HEK293 (cell line): ENCODE data around the gene KSR1.

Experiments
- CTCF ChIA-PET: fragments of 350-600 bp; formaldehyde crosslinking; extraction: SDS; loops from one replicate; lab custom pipeline; 2021; ENCODE audit warnings: antibody characterized with exemption; lab: Yijun Ruan, JAX
- POLR2A ChIA-PET: fragments of 300-600 bp; formaldehyde crosslinking; extraction: SDS; loops from one replicate; lab custom pipeline; 2020; ENCODE audit warnings: antibody characterized with exemption, inconsistent platforms; lab: Yijun Ruan, JAX
- H3K27ac ChIP-seq: fragments of 200-500 bp; sonication (Bioruptor generic); 2 replicates; pipeline ENCODE4 v1.5.1; 2014; ENCODE audit warnings: low read depth, low read length, control low read depth, inconsistent platforms; ENCODE audit errors: extremely low read depth
- H3K36me3 ChIP-seq, 2 experiments: fragments of 200-500 bp in 1 of 2; sonication (Bioruptor generic) in 1 of 2; 1 replicate in 1 of 2; 2 replicates in 1 of 2; pipeline ENCODE4 v1.5.1; 2014 to 2017; ENCODE audit warnings: inconsistent platforms in 2 of 2, low read length in 2 of 2; ENCODE audit not compliant: control insufficient read depth in 2 of 2, insufficient read depth in 1 of 2
- H3K4me1 ChIP-seq: fragments of 200-500 bp; sonication (Bioruptor generic); 2 replicates; pipeline ENCODE4 v1.5.1; 2014; ENCODE audit warnings: mild to moderate bottlenecking, low read length, inconsistent platforms; ENCODE audit not compliant: control insufficient read depth, insufficient read depth
- H3K4me3 ChIP-seq: 2 replicates; pipeline ENCODE4 v1.5.1; 2011; ENCODE audit warnings: low read depth, mild to moderate bottlenecking, control low read depth, low read length, moderate library complexity
- H3K9me3 ChIP-seq: fragments of 200-500 bp; sonication (Bioruptor generic); 2 replicates; pipeline ENCODE4 v1.5.1; 2014; ENCODE audit warnings: low read depth, low read length, inconsistent platforms; ENCODE audit not compliant: control insufficient read depth, insufficient read depth
- GLIS1 ChIP-seq: fragments of 450-650 bp; formaldehyde crosslinking; IDR thresholded peaks from 2 replicates; pipeline ENCODE4 v1.5.1; 2016; ENCODE audit warnings: missing biosample characterization, missing genetic modification characterization
- KLF8 ChIP-seq: fragments of 450-650 bp; formaldehyde crosslinking; IDR thresholded peaks from 2 replicates; pipeline ENCODE4 v1.5.1; 2016; ENCODE audit warnings: missing biosample characterization, missing genetic modification characterization
- MEIS1 ChIP-seq: sonication (generic); formaldehyde crosslinking; IDR thresholded peaks from 2 replicates; pipeline ENCODE4 v1.8.1; 2022; ENCODE audit warnings: missing genetic modification reagents, mild to moderate bottlenecking, borderline replicate concordance
- MYNN ChIP-seq: fragments of 450-650 bp; formaldehyde crosslinking; IDR thresholded peaks from 2 replicates; pipeline ENCODE4 v1.5.1; 2016; ENCODE audit warnings: missing biosample characterization, missing genetic modification characterization, borderline replicate concordance
- PRDM2 ChIP-seq: fragments of 450-650 bp; formaldehyde crosslinking; IDR thresholded peaks from 2 replicates; pipeline ENCODE4 v1.5.1; 2016; ENCODE audit warnings: missing biosample characterization, missing genetic modification characterization, borderline replicate concordance
- SCRT1 ChIP-seq: fragments of 450-650 bp; formaldehyde crosslinking; IDR thresholded peaks from 2 replicates; pipeline ENCODE4 v1.5.1; 2016; ENCODE audit warnings: missing biosample characterization, missing genetic modification characterization, borderline replicate concordance
- ZBTB21 ChIP-seq: fragments of 450-650 bp; formaldehyde crosslinking; IDR thresholded peaks from 2 replicates; pipeline ENCODE4 v1.5.1; 2017; ENCODE audit warnings: missing biosample characterization, missing genetic modification characterization
- ZBTB8A ChIP-seq: fragments of 450-650 bp; formaldehyde crosslinking; IDR thresholded peaks from 2 replicates; pipeline ENCODE4 v1.5.1; 2016; ENCODE audit warnings: missing biosample characterization, missing genetic modification characterization
- ZNF157 ChIP-seq: fragments of 450-650 bp; formaldehyde crosslinking; IDR thresholded peaks from 2 replicates; pipeline ENCODE4 v1.5.1; 2016; ENCODE audit warnings: missing biosample characterization, missing genetic modification characterization
- ZNF354C ChIP-seq: fragments of 450-650 bp; formaldehyde crosslinking; IDR thresholded peaks from 2 replicates; pipeline ENCODE4 v1.5.1; 2016; ENCODE audit warnings: missing biosample characterization, missing genetic modification characterization, low read depth, borderline replicate concordance
- ZNF37A ChIP-seq: fragments of 450-650 bp; IDR thresholded peaks from 2 replicates; pipeline ENCODE4 v1.5.1; 2018; ENCODE audit warnings: missing biosample characterization, missing genetic modification characterization
- ZNF473 ChIP-seq: fragments of 450-650 bp; formaldehyde crosslinking; IDR thresholded peaks from 2 replicates; pipeline ENCODE4 v1.5.1; 2017; ENCODE audit warnings: missing biosample characterization, missing genetic modification characterization
- ZNF510 ChIP-seq: fragments of 450-650 bp; formaldehyde crosslinking; IDR thresholded peaks from 2 replicates; pipeline ENCODE4 v1.5.1; 2018; ENCODE audit warnings: mild to moderate bottlenecking, missing genetic modification characterization, missing biosample characterization; ENCODE audit not compliant: insufficient replicate concordance
- ZNF514 ChIP-seq: fragments of 450-650 bp; formaldehyde crosslinking; IDR thresholded peaks from 2 replicates; pipeline ENCODE4 v1.5.1; 2016; ENCODE audit warnings: missing biosample characterization, missing genetic modification characterization
- TF ChIP-seq, protein P1 (sequence below): sonication (generic); formaldehyde crosslinking; IDR thresholded peaks from 2 replicates; pipeline ENCODE4 v1.8.1; 2022; ENCODE audit warnings: mild to moderate bottlenecking, moderate library complexity, missing genetic modification reagents
- TF ChIP-seq, protein P2 (sequence below): fragments of 450-650 bp; formaldehyde crosslinking; IDR thresholded peaks from 2 replicates; pipeline ENCODE4 v1.5.1; 2017; ENCODE audit warnings: missing biosample characterization, missing genetic modification characterization

Gene KSR1

GRCh38 chr17:27496437-27496943 is 40.2 kb downstream of the KSR1 start (continued):
- no peak for TF ChIP-seq PRDM2 (tag by site-specific recombination)
- no peak for TF ChIP-seq ZNF37A (tag by site-specific recombination)
- no peak for TF ChIP-seq MEIS1 (CRISPR knock-in tag)
- no peak for TF ChIP-seq ZNF157 (tag by site-specific recombination)
- TF ChIP-seq ZNF514 (tag by site-specific recombination) = no peak
- TF ChIP-seq GLIS1 (tag by site-specific recombination) = no peak
- TF ChIP-seq, protein P1, sequence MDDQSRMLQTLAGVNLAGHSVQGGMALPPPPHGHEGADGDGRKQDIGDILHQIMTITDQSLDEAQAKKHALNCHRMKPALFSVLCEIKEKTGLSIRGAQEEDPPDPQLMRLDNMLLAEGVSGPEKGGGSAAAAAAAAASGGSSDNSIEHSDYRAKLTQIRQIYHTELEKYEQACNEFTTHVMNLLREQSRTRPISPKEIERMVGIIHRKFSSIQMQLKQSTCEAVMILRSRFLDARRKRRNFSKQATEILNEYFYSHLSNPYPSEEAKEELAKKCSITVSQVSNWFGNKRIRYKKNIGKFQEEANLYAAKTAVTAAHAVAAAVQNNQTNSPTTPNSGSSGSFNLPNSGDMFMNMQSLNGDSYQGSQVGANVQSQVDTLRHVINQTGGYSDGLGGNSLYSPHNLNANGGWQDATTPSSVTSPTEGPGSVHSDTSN (CRISPR knock-in tag) = no peak

GRCh38 chr17:27496971-27497370 is 40.7 kb downstream of the KSR1 start:
- H3K9me3 ChIP-seq = no peaks in the 10 kb centered on the region
- ChIA-PET CTCF (interaction anchor here (0.5 to 1.7 kb wide), 6 partner anchors 9 to 997 kb away, joined by 3 to 4 read pairs (median 3); partner anchors contain the start of gene KSR1), POLR2A (no interaction called here)
- no peak overlapping the region for H3K27ac ChIP-seq
- H3K4me3 ChIP-seq = no peak overlapping the region
- no peak for TF ChIP-seq ZNF510 (tag by site-specific recombination)
- no peak for TF ChIP-seq ZBTB21 (tag by site-specific recombination)
- TF ChIP-seq MYNN (tag by site-specific recombination) = no peak
- TF ChIP-seq KLF8 (tag by site-specific recombination) = no peak
- no peak for TF ChIP-seq ZBTB8A
- TF ChIP-seq, protein P2, sequence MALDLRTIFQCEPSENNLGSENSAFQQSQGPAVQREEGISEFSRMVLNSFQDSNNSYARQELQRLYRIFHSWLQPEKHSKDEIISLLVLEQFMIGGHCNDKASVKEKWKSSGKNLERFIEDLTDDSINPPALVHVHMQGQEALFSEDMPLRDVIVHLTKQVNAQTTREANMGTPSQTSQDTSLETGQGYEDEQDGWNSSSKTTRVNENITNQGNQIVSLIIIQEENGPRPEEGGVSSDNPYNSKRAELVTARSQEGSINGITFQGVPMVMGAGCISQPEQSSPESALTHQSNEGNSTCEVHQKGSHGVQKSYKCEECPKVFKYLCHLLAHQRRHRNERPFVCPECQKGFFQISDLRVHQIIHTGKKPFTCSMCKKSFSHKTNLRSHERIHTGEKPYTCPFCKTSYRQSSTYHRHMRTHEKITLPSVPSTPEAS (tag by site-specific recombination) = no peak
- TF ChIP-seq SCRT1 (tag by site-specific recombination) = no peak
- no peak for TF ChIP-seq ZNF354C (tag by site-specific recombination)
- no peak for TF ChIP-seq ZNF473 (tag by site-specific recombination)
- peaks cover 11% of the 10 kb centered on the region for H3K4me1 ChIP-seq
- peaks cover 0 to 5% of the 10 kb centered on the region in 2 experiments; a peak in 1 of 3 replicates for H3K36me3 ChIP-seq
